Measurements from ENCODE around the gene HECTD3.

Gene HECTD3

GRCh38 chr1:45010855-45011811, at the start of gene HECTD3:
TSS of gene HECTD3 (minus strand) at chr1:45011324. CDS start at chr1:45011257, 67 bp downstream.
- peak; percentile 48 for DNase-seq (ENCODE audit: low read depth)

- no peak for DNase-seq (ENCODE audit: low read depth)
Observed at GRCh38 chr1:45059829-45060228, 48.7 kb upstream of the HECTD3 start.

GRCh38 chr1:45057542-45057941, 46.4 kb upstream of the HECTD3 start:
- no peak for DNase-seq (ENCODE audit: low read depth)

GRCh38 chr1:45051005-45051772, 40.1 kb upstream of the HECTD3 start:
- no peak for DNase-seq (ENCODE audit: low read depth)

GRCh38 chr1:45047032-45047431, 35.9 kb upstream of the HECTD3 start:
- no peak for DNase-seq (ENCODE audit: low read depth)

- no peak for DNase-seq (ENCODE audit: low read depth)
Observed at GRCh38 chr1:45044916-45045315, 33.8 kb upstream of the HECTD3 start.

- DNase-seq (ENCODE audit: low read depth) = no peak
Observed at GRCh38 chr1:45043094-45043493, 32.0 kb upstream of the HECTD3 start.

- no peak for DNase-seq (ENCODE audit: low read depth)
Observed at GRCh38 chr1:45040297-45040696, 29.2 kb upstream of the HECTD3 start.

GRCh38 chr1:45038661-45039364, 27.7 kb upstream of the HECTD3 start:
- no peak for DNase-seq (ENCODE audit: low read depth)

GRCh38 chr1:45038240-45038639, 27.1 kb upstream of the HECTD3 start:
- DNase-seq (ENCODE audit: low read depth) = no peak

GRCh38 chr1:45037456-45037855, 26.3 kb upstream of the HECTD3 start:
- no peak for DNase-seq (ENCODE audit: low read depth)

- DNase-seq (ENCODE audit: low read depth) = no peak
Observed at GRCh38 chr1:45035631-45036301, 24.6 kb upstream of the HECTD3 start.

GRCh38 chr1:45033356-45033755, 22.2 kb upstream of the HECTD3 start:
- no peak for DNase-seq (ENCODE audit: low read depth)

- DNase-seq (ENCODE audit: low read depth) = no peak
Observed at GRCh38 chr1:45032837-45033236, 21.7 kb upstream of the HECTD3 start.

GRCh38 chr1:45026446-45026845, 15.3 kb upstream of the HECTD3 start:
- no peak for DNase-seq (ENCODE audit: low read depth)

GRCh38 chr1:45023663-45024062, 12.5 kb upstream of the HECTD3 start:
- DNase-seq (ENCODE audit: low read depth) = no peak

GRCh38 chr1:45018599-45019230, 7.6 kb upstream of the HECTD3 start:
- no peak for DNase-seq (ENCODE audit: low read depth)

GRCh38 chr1:45016767-45017166, 5.6 kb upstream of the HECTD3 start:
- DNase-seq (ENCODE audit: low read depth) = no peak

GRCh38 chr1:45016090-45016697, 5.1 kb upstream of the HECTD3 start:
- no peak for DNase-seq (ENCODE audit: low read depth)

- no peak for DNase-seq (ENCODE audit: low read depth)
Observed at GRCh38 chr1:45015683-45016082, 4.6 kb upstream of the HECTD3 start.
